HCT116 (cell line): ENCODE measurements around the gene CCDC127. TPM values are rescaled to one million over a fixed set of nuclear protein-coding genes. Genes with fewer than 3 reads are reported as not detected.

Experiments
- ATAC-seq: fragments of 200-7000 bp; cut with Tn5 transposase; 2 replicates; pipeline ENCODE4 v1.9.1; 2020; ENCODE audit warnings: mild to moderate bottlenecking, moderate library complexity
- BruUV-seq: library from RNA; stranded (reverse); fragments of 400-500 nt; replicated peaks from 2 replicates; lab custom pipeline; 2021; lab: Mats Ljungman, UMichigan
- CTCF ChIA-PET: fragments of 300-600 bp; sonication (Branson Sonifier 250); formaldehyde crosslinking; loops from one replicate; lab custom pipeline; 2021; ENCODE audit warnings: antibody characterized with exemption; lab: Charles Lee
- POLR2A ChIA-PET: fragments of 300-600, 350-600 bp; sonication (Branson Sonifier 250); formaldehyde crosslinking; loops from one replicate; lab custom pipeline; 2021; ENCODE audit warnings: antibody characterized with exemption; lab: Charles Lee
- RAD21 ChIA-PET, 2 experiments: fragments of 300-600 bp; sonication (Branson Sonifier 250); formaldehyde crosslinking; loops; one replicate each; lab custom pipeline; 2023; ENCODE audit warnings: low total read pairs in 2 of 2; ENCODE audit not compliant: uncharacterized antibody in 2 of 2, unreplicated experiment in 2 of 2, low non-redundant PET in 1 of 2; lab: Charles Lee
- DNase-seq: peaks from one replicate; pipeline ENCODE4 v3.0.0-alpha.2; 2010; ENCODE audit warnings: low read depth, low spot score
- H2AFZ ChIP-seq: fragments of 200-600 bp; shearing (Covaris generic), sonication (generic); 2 replicates; pipeline ENCODE4 v1.6.1; 2017; ENCODE audit warnings: low read depth, mixed run types, mixed read lengths, antibody characterized with exemption, low read length; ENCODE audit not compliant: poor library complexity, severe bottlenecking
- H3K27ac ChIP-seq: 2 replicates; pipeline ENCODE4 v1.5.1; 2012; ENCODE audit warnings: low read depth, low read length
- H3K27me3 ChIP-seq: fragments of 200-600 bp; sonication (generic); 2 replicates; pipeline ENCODE4 v1.6.1; 2016; ENCODE audit warnings: mixed run types, low read length, mixed read lengths; ENCODE audit not compliant: insufficient read depth
- H3K36me3 ChIP-seq, 2 experiments: fragments of 200-500 bp in 1 of 2; fragments of 200-600 bp in 1 of 2; sonication (Bioruptor generic) in 1 of 2; sonication (generic) in 1 of 2; 2 replicates each; pipeline versions ENCODE4 v1.5.1 to v1.6.1; 2014 to 2016; ENCODE audit warnings: low read length in 2 of 2, inconsistent platforms in 1 of 2, mixed read lengths in 1 of 2, mixed run types in 1 of 2; ENCODE audit not compliant: insufficient read depth in 2 of 2, control insufficient read depth in 1 of 2
- H3K4me1 ChIP-seq, 2 experiments: fragments of 200-600 bp in 1 of 2; sonication (generic) in 1 of 2; 2 replicates each; pipeline versions ENCODE4 v1.5.1 to v1.6.1; 2012 to 2017; ENCODE audit warnings: low read length in 2 of 2, inconsistent platforms in 1 of 2, mild to moderate bottlenecking in 1 of 2, mixed read lengths in 1 of 2, mixed run types in 1 of 2, moderate library complexity in 1 of 2; ENCODE audit not compliant: insufficient read depth in 2 of 2, control insufficient read depth in 1 of 2
- H3K4me2 ChIP-seq: fragments of 200-600 bp; sonication (generic); 2 replicates; pipeline ENCODE4 v1.6.1; 2017; ENCODE audit warnings: mixed run types, low read length, mixed read lengths
- H3K4me3 ChIP-seq, 2 experiments: fragments of 200-600 bp in 1 of 2; sonication (generic) in 1 of 2; replicated peaks in 1 of 2; 2 replicates each; pipeline ENCODE4 v1.5.1; 2011 to 2016; ENCODE audit warnings: low read length in 2 of 2, control low read depth in 1 of 2, low read depth in 1 of 2, mild to moderate bottlenecking in 1 of 2, mixed read lengths in 1 of 2, mixed run types in 1 of 2
- H3K79me2 ChIP-seq: fragments of 200-600 bp; sonication (generic); 2 replicates; pipeline ENCODE4 v1.6.1; 2017; ENCODE audit warnings: mild to moderate bottlenecking, mixed run types, low read length, moderate library complexity, mixed read lengths; ENCODE audit not compliant: insufficient read depth
- H3K9ac ChIP-seq: fragments of 200-600 bp; sonication (generic); 2 replicates; pipeline ENCODE4 v1.6.1; 2016; ENCODE audit warnings: low read length, mixed read lengths
- H3K9me2 ChIP-seq: fragments of 200-600 bp; sonication (generic), shearing (Covaris generic); 2 replicates; pipeline ENCODE4 v1.6.1; 2017; ENCODE audit warnings: mixed run types, mild to moderate bottlenecking, moderate library complexity; ENCODE audit not compliant: insufficient read depth
- H3K9me3 ChIP-seq, 2 experiments: fragments of 200-500 bp in 1 of 2; fragments of 200-600 bp in 1 of 2; sonication (Bioruptor generic) in 1 of 2; sonication (generic) in 1 of 2; 2 replicates each; pipeline ENCODE4 v1.6.1; 2014 to 2017; ENCODE audit warnings: low read length in 2 of 2, mixed read lengths in 2 of 2, inconsistent platforms in 1 of 2, low read depth in 1 of 2, mild to moderate bottlenecking in 1 of 2, mixed run types in 1 of 2, moderate library complexity in 1 of 2; ENCODE audit not compliant: control insufficient read depth in 1 of 2, insufficient read depth in 1 of 2
- H4K20me1 ChIP-seq: fragments of 200-600 bp; sonication (generic), shearing (Covaris generic); 2 replicates; pipeline ENCODE4 v1.6.1; 2017; ENCODE audit warnings: mixed run types, mild to moderate bottlenecking, moderate library complexity; ENCODE audit not compliant: insufficient read depth
- EGR1 ChIP-seq: IDR thresholded peaks from 2 replicates; pipeline ENCODE4 v1.6.1; 2012; ENCODE audit warnings: low read depth
- EZH2 ChIP-seq: fragments of 200-600 bp; sonication (generic); IDR thresholded peaks from 2 replicates; pipeline ENCODE4 v1.6.1; 2017; ENCODE audit warnings: antibody characterized with exemption, mixed run types
- EZH2phosphoT487 ChIP-seq: fragments of 200-600 bp; IDR thresholded peaks from 2 replicates; pipeline ENCODE4 v1.6.1; 2018; ENCODE audit warnings: antibody characterized with exemption, borderline replicate concordance
- JUND ChIP-seq: IDR thresholded peaks from 2 replicates; pipeline ENCODE4 v1.6.1; 2012
- POLR2AphosphoS5 ChIP-seq: IDR thresholded peaks from 2 replicates; pipeline ENCODE4 v1.6.1; 2011; ENCODE audit warnings: mild to moderate bottlenecking, low read depth, low read length, moderate library complexity
- RAD21 ChIP-seq: IDR thresholded peaks from 2 replicates; pipeline ENCODE4 v1.6.1; 2012; ENCODE audit warnings: low read depth, mild to moderate bottlenecking
- REST ChIP-seq: IDR thresholded peaks from 2 replicates; pipeline ENCODE4 v1.6.1; 2012; ENCODE audit warnings: low read depth
- SIN3A ChIP-seq: IDR thresholded peaks from 2 replicates; pipeline ENCODE4 v1.6.1; 2012; ENCODE audit warnings: low read depth
- SP1 ChIP-seq: IDR thresholded peaks from 2 replicates; pipeline ENCODE4 v1.6.1; 2012; ENCODE audit warnings: low read depth
- TCF7L2 ChIP-seq: IDR thresholded peaks from 2 replicates; pipeline ENCODE4 v1.7.0; 2011; ENCODE audit warnings: borderline replicate concordance, inconsistent platforms; ENCODE audit not compliant: insufficient read depth, insufficient read length; ENCODE audit errors: extremely low read depth
- intact Hi-C: fragments of 100-400 bp; cut with micrococcal nuclease; formaldehyde crosslinking; loops from 2 replicates; pipeline ENCODE4 v1.10.0; 2022
- total RNA-seq: library from RNA; stranded (reverse); gene quantifications from one replicate; pipeline ENCODE4 v1.2.1, GENCODE V29; 2021; ENCODE audit not compliant: unreplicated experiment
- TF ChIP-seq, protein P1 (sequence below): IDR thresholded peaks from 2 replicates; pipeline ENCODE4 v1.6.1; 2012
- TF ChIP-seq, protein P2 (sequence below), 3 experiments: fragments of 200-600 bp in 1 of 3; sonication (generic) in 1 of 3; IDR thresholded peaks in 2 of 3; conservative IDR thresholded peaks in 1 of 3; 2 replicates each; pipeline ENCODE4 v1.5.1; 2012 to 2017; ENCODE audit warnings: low read depth in 2 of 3, low read length in 2 of 3, antibody characterized with exemption in 1 of 3, borderline replicate concordance in 1 of 3, control low read depth in 1 of 3, mild to moderate bottlenecking in 1 of 3, mixed read lengths in 1 of 3, mixed run types in 1 of 3, moderate library complexity in 1 of 3; ENCODE audit not compliant: insufficient read depth in 1 of 3

CCDC127 gene
- total RNA-seq, 1 experiment from 2014 or later: 5.1 TPM

GRCh38 chr5:179401-179800 is 38.6 kb downstream of the CCDC127 start:
- POLR2A ChIA-PET: no interaction called here
- H4K20me1 ChIP-seq: no peaks in the 10 kb centered on the region
- no peak overlapping the region for H3K27ac ChIP-seq
- no peaks in the 10 kb centered on the region for H3K36me3 ChIP-seq
- DNase-seq (no peak), ATAC-seq (no peak)
- TF ChIP-seq EGR1 (no peak), JUND (no peak)
- no peak overlapping the region for H2AFZ ChIP-seq
- CTCF ChIA-PET: interaction anchor here (1.2 to 1.5 kb wide), 2 partner anchors 9 kb away, joined by 5 to 6 read pairs; no protein-coding TSS in a partner anchor
- BruUV-seq: no TSS peak
- H3K79me2 ChIP-seq: no peaks in the 10 kb centered on the region
- RAD21 ChIA-PET: no interaction called here
- H3K9ac ChIP-seq: no peak overlapping the region
- no peak overlapping the region for H3K4me3 ChIP-seq
- no peaks in the 10 kb centered on the region for H3K9me2 ChIP-seq
- intact Hi-C loops: no loop called here
- no peak overlapping the region for H3K4me2 ChIP-seq
- H3K9me3 ChIP-seq: no peaks in the 10 kb centered on the region
- H3K4me1 ChIP-seq: peaks cover 3 to 5% of the 10 kb centered on the region in 2 experiments; a peak in 1 of 4 replicates
- peaks cover 8% of the 10 kb centered on the region; the same call in 1 of the 2 replicates for H3K27me3 ChIP-seq

DNA sequence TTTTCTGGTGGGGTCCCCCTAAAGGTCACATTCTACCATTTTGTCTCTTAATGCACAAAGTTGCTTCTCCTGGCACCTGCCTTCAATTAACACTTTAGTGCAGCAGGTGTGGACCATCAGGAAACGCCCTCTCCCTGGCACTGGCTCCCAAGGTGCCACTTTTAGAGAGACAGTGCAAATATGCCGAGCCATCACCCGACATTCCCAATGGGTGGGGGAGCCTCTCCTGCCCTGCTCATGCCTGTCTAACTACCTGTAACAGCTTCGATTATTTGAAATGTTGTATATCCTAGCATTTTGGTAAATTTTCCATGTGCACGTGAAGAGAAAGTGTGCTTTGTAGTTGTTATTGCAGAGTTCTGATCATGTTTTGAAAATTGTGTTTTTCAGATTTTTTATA is 39.8 kb downstream of the CCDC127 start:
- Histone ChIP-seq H3K9me2 (no peaks in the 10 kb centered on the region), H3K9me3 (no peaks in the 10 kb centered on the region), H3K27ac (no peak overlapping the region), H3K27me3 (peaks cover 8% of the 10 kb centered on the region; the same call in 1 of the 2 replicates), H3K36me3 (no peaks in the 10 kb centered on the region), H3K4me3 (no peak overlapping the region), H3K9ac (no peak overlapping the region), H2AFZ (no peak overlapping the region), H3K79me2 (no peaks in the 10 kb centered on the region), H4K20me1 (no peaks in the 10 kb centered on the region), H3K4me2 (no peak overlapping the region), H3K4me1 (peaks cover 3 to 5% of the 10 kb centered on the region in 2 experiments; a peak in 1 of 4 replicates)
- intact Hi-C loops: no loop called here
- no peak for DNase-seq
- no peak for ATAC-seq
- RAD21 ChIA-PET: no interaction called here
- POLR2A ChIA-PET: no interaction called here
- no TSS peak for BruUV-seq
- TF ChIP-seq, protein P1, sequence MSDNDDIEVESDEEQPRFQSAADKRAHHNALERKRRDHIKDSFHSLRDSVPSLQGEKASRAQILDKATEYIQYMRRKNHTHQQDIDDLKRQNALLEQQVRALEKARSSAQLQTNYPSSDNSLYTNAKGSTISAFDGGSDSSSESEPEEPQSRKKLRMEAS: no peak
- TF ChIP-seq RAD21 (no peak), EGR1 (no peak), TCF7L2 (no peak), SIN3A (no peak), POLR2AphosphoS5 (no peak), SP1 (no peak), EZH2phosphoT487 (no peak), REST (no peak), EZH2 (no peak)
- TF ChIP-seq, protein P2, sequence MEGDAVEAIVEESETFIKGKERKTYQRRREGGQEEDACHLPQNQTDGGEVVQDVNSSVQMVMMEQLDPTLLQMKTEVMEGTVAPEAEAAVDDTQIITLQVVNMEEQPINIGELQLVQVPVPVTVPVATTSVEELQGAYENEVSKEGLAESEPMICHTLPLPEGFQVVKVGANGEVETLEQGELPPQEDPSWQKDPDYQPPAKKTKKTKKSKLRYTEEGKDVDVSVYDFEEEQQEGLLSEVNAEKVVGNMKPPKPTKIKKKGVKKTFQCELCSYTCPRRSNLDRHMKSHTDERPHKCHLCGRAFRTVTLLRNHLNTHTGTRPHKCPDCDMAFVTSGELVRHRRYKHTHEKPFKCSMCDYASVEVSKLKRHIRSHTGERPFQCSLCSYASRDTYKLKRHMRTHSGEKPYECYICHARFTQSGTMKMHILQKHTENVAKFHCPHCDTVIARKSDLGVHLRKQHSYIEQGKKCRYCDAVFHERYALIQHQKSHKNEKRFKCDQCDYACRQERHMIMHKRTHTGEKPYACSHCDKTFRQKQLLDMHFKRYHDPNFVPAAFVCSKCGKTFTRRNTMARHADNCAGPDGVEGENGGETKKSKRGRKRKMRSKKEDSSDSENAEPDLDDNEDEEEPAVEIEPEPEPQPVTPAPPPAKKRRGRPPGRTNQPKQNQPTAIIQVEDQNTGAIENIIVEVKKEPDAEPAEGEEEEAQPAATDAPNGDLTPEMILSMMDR (IDR thresholded peaks at IDR 0.05 in 2 of 3, conservative IDR thresholded peaks at IDR 0.05 in 1 of 3; ENCODE audit: borderline replicate concordance in 1 of 3, insufficient read depth in 1 of 3, low read depth in 2 of 3, low read length in 2 of 3): no peak
- CTCF ChIA-PET: interaction anchor here (1.2 kb wide), 1 partner anchor 10 kb away, joined by 6 read pairs; no protein-coding TSS in a partner anchor
